NCI-H1694 treated with DMSO at 0.1 percent for 48 hours (cell line): ENCODE data around the gene CLEC18B.
"Not testable (repeated sequence)": the region's sequence is repeated elsewhere in the genome, so short reads cannot be mapped to it uniquely, and the experiment has no call there.

ENCODE experiments used
- DNase-seq: peaks from one replicate; lab custom pipeline; 2025; lab: John Stamatoyannopoulos, UW

CLEC18B gene

DNA sequence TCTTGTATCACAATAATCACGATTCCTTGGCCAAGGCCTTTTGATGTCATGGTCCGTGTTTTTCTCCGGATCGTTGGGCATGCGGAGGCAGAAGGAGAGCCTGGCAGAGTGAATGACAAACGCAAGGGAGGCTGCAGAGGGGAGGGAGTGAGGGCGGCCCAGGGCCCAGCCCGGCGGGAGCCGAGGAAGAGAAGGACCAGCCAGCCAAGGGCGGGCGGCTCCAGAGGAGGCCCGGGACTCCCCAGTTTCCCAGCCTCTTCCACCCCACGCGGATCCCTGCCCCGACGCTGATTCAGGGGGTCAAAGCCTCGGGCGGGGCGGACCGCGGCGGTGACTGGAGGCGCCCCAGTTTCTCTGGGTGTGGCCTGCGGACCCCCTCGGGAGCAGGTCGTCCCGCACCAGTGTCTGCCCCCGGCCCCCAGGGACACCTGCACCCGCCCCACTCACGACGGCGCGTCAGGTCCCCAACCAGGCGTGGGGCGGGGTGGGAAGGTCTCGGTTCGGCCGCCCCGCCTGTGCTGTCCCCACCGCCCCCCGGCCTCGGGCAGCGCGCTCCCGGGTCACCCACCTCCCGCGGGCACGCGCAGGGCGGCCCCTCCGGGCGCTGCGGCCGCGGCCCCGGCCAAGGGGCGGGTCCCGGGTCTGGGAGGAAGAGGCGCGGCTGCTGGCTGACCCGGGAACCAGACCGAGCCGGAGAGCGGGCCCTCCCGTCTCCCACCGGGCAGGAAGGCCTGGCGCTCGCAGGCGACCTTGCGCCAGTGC lies 14.5 kb downstream of the CLEC18B start:
- not testable (repeated sequence) for DNase-seq

DNA sequence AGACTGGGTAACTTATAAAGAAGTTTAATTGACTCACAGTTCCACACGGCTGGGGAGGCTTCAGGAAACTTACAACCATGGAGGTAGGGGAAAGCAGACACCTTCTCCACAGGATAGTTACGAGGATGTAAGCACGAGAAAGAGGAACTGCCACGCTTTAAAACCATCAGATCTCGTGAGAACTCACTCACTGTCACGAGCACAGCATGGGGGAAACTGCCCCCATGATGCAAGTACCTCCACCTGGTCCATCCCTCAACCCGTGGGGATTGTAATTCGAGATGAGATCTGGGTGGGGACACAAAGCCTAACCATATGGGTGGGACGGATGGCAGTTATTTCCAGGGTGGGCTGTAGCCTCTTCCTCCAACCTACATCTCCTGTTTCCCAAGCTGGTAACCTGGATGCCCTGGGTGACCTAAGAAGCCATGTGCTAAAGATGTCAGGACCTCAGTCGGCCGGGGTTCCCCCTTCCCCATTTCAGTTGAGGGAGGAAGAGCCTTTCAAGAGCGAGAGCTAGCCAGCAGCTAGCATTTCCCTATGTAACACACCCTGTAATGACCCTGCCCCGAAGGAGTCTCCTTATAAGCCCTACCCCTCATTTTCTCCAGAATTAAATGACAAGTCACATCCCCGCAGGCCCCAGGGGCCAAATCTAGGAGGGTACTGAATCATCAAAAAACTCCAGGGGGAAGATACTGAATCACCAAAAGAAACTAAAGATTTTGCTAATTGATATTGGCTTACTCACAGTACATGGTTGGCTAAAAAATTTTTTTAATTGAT lies 16.9 kb downstream of the CLEC18B start:
- not testable (repeated sequence) for DNase-seq

DNA sequence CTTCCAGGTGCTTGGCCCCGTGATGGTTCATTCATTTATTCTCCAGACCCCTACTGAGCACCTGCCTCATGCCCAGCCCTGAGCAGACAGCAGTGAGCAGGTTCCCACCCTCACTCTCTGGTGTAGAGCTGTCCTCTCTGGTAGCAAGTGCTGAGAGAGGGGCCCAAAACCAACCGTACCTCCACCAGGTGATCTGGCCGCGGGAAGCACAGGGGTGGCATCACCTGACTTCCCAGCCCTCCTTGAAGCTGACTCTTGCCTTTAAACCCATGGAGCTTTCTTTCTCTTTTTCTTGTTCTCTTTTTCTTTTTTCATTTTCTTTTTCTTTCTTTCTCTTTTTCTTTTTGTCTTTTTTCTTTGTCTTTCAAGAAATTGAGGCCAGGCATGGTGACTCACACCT lies 21.0 kb downstream of the CLEC18B start:
- DNase-seq: not testable (repeated sequence)

DNA sequence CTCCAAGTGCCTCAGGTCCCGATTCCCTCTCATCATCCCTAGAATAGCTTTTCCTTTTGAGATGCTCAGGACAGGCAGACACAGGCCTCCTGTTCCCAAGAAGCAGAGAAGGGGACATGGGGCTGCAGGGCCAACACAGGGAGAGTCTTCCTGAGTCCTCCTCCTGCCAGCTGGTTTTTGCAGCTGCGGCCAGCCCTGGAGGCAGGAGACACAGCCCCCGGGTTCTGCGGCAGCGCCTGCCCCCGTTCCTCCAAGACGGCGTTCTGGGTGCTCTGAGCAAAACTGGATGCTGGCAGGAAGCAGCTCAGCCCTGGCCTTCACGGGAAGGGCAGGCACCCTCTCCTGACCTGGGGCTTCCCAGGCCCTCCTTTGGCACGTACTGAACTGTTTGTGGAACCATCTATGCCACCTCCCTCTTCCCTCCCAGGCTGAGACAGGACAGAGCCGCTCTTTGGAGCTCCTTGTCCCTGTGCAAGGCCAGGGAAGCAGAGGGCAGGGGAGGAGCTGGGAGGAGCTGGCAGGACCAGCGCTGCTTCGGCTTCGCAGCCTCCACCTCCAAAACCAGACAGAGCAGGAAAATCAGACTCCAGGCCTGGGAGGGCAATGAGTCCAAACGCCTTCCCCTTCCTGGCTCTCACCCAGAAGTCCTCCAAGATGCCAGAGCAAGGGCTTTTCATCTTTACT lies 22.9 kb downstream of the CLEC18B start:
- not testable (repeated sequence) for DNase-seq

DNA sequence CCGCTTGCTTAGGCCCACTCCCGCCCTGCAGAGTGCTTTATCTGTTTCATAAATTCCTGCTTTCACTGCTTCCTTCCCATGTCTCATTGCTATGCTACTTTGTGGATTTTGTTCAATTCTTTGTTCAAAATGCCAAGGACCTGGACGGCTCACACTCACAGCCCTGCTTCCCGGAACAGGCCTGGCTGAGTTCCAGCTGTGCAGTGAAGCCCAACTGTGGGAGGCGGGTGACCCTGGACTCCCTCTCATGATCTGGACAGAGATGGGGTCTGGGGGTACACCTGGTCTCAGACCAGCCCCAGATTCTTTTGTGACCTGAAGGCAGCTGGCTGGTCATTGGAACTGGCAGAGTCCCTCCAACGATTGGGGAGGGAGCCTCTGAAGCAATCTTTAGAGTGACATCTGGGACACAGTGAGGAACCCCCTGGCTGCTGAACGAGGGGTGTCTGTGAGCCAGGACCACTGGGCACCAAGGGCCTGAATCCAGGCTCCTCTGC lies 24.7 kb downstream of the CLEC18B start:
- DNase-seq: not testable (repeated sequence)

DNA sequence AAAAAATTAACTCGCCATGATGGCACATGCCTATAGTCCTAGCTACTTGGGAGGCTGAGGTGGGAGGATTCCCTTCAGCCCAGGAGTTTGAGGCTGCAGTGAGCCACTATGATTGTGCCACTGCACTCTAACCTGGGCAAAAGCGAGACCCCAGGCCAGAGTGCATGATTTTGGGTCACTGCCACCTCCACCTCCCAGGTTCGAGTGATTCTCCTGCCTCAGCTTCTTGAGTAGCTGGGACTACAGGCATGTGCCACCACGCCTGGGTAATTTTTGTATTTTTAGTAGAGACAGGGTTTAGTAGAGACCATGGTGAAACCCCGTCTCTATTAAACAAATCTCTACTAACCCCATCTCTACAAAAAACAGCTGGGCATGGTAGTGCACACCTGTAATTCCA lies 26.7 kb downstream of the CLEC18B start:
- DNase-seq: not testable (repeated sequence)

DNA sequence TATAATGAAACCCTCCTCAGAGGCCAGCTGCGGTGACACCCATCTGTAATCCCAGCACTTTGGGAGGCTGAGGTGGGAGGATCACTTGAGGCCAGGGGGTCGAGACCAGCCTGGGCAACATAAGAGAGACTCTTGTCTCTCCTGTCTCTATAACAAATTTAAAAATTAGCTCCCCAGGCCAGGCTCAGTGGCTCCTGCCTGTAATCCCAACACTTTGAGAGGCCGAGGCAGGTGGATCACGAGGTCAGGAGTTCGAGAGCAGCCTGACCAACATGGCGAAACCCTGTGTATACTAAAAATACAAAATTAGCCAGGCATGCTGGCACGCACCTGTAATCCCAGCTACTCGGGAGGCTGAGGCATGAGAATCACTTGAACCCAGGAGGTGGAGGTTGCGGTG lies 27.1 kb downstream of the CLEC18B start:
- not testable (repeated sequence) for DNase-seq

DNA sequence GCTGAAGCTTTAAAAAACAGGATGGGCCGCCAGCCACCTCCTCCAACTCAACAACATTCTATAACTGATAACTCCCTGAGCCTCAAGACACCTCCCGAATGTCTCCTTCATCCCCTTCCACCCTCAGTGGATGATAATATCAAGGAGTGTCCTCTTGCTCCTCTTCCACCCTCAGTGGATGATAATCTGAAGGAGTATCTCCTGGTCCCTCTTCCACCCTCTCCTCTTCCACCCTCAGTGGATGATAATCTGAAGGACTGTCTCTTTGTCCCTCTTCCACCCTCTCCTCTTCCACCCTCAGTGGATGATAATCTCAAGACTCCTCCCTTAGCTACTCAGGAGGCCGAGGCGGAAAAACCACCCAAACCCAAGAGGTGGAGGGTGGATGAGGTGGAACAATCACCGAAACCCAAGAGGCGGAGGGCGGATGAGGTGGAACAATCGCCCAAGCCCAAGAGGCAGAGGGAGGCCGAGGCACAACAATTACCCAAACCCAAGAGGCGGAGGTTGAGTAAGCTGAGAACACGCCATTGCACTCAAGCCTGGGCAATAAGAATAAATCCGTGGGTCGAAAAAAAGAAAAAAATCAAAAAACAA lies 29.7 kb downstream of the CLEC18B start:
- not testable (repeated sequence) for DNase-seq

DNA sequence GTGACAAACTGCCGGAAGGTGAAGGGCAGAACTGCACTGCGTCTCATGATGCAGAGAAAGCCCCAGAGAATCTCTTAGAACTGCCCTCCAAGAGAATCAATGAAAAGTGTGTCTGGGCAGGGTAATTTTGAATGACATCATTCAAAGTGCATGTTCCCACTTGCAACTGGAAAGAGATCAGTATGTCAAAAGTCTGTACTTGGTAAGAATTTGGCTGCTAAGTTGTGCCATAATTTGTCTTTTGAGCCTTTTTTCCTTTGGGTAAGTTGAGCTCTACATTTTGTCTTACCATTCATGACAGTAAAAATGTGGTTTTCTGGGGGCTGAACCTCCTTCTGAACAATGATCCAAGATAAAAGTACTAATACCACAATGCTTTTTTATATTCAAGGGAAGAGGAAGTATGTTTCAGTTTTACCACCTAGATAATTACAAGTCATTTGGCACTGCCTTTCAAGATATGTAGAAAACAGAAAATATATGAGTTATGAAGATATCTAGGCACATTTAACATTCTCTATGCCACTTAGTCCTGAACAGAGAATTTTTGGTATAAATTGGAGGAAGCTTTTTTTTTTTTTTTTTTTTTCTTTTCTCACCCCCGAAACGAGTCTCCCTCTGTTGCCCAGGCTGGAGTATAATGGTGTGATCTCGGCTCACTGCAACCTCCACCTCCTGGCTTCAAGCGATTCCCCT lies 38.8 kb downstream of the CLEC18B start:
- not testable (repeated sequence) for DNase-seq

DNA sequence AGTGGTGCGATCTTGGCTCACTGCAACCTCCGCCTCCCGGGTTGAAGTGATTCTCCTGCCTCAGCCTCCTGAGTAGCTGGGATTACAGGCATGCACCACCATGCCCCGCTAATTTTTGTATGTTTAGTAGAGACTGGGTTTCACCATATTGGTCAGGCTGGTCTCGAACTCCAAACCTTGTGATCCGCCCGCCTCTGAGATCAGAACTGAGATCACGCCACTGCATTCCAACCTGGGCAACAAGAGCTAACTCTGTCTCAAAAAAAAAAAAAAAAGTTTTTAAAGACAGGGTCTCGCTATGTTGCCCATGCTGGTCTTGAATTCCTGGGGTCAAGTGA lies 47.5 kb downstream of the CLEC18B start:
- DNase-seq: not testable (repeated sequence)

DNA sequence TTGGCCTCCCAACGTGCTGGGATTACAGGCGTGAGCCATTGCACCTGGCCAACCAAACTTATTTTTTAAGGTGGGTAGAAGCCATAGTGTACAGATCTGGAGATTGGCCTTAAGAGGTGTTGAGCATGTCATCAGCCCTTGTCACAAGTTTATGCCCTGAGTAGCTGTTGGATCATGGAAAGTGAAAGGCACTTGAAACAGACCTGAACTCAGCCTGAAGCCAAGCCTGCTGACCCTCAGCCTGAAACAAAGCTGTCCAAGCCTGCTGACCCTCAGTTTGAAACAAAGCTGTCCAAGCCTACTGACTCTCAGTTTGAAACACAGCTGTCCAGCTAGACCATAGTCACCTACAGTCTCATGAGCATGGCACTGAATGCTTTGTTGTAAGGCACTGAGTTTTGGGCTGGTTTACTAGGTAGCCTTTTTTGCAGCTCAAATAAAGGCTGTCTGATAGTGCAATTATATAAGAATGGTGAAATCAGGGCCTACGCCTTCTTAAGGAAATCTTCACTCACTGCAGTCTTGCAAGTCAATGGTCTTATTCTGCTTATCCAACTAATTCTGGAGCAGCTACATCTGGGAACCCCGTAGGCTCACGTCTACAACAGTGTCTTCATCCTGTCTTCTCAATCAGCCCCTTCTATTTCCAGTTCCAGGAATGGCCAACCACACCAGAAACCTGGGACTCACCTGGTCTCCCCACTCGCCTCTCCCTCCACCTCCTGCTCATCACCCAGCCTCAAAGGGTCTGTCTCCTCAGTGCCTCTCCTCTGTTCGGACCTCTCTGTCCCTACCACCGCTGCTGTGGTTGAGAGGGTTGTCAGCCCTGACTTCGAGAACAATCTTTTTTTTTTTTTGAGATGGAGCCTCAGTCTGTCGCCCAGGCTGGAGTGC lies 48.1 kb downstream of the CLEC18B start:
- no peak for DNase-seq

DNA sequence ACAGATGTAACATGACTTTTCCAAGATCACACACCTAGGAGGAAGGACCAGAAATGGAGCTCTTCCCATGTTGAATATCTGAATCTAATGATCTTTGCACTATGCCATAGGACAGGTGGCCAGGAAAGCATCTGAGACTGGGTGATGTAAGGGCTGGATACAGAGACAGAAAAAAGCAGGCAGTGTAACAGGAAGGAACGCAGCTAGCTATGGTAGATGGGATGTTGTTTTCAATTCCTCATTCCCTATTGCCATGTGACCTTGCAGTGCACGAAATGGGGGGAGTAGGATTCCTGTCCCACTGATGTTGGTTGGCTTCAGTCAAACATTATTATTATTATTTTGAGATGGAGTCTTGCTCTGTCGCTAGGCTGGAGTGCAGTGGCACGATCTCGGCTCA lies 48.9 kb downstream of the CLEC18B start:
- DNase-seq: no peak

DNA sequence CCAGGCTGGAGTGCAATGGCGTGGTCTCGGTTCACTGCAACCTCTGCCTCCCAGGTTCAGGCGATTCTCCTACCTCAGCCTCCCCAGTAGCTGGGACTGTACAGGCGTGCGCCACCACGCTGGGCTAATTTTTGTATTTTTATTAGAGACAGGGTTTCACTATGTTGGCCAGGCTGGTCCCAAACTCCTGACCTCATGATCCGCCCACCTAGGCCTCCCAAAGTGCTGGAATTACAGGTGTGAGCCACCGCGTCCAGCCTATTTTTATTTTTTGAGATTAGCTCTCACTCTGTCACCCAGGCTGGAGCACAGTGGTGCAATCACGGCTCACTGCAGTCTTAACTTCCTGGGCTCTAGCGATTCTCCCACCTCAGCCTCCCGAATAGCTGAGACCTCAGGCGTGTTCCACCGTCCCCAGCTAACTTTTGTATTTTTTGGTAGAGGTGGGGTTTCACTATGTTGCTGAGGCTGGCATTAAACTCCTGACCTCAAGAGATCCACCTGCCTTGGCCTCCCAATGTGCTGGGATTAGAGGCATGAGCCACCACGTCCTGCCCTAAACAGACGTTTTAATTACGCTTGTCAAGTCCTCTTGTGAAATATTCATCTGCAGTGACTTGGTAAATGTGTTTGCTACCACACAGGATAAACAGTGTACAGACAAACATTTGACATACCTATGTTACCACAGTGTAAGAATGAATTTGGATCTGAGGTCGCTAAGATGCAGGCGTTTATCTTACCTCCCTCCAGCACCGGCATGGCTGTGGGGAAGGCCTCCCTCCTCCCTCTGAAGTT lies 50.7 kb downstream of the CLEC18B start:
- not testable (repeated sequence) for DNase-seq

DNA sequence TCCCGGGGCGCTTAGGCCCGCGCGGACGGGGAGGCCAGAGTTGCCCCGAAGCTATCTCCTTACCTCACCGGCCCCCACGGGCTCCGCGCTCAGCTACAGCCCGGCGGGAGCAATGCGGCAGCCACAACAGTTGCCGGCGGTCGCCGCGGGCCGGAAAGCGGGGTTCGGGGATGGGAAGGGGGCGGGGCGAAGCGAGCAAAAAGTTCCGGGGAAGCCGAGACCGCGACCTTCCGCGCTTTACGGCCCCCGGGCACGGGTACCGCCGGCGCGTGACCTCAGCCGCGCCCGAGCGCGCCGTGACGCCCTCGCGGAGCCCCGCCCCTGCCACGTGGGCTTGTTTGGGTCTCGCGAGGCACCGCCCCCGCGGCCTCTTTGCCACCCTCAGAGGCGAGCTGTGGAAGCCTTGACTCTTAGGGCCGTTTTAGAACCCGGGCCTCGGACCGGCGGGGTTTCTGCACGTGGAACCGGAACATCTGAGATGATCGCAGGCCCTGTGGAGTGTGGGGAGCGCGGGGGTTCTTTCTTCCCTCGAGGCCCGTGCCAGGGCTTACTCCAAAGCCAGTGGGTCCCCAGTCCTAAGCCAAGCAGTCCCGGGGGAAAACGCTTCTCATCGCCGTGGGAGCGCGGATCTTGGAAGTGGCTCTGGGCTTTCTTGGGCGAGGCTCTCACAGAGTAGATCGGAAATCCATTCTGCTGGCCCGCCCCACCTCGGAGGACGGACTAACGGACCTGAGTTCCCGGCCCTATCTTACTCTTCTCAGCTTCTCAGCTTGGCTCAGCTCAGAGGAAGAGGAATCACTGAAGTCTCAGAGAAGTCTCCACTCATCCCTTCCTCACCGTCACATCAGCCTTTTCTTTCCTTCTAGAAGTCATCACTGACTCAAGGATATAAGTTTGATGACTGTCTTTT lies 53.0 kb downstream of the CLEC18B start:
- peak; percentile 71 for DNase-seq

DNA sequence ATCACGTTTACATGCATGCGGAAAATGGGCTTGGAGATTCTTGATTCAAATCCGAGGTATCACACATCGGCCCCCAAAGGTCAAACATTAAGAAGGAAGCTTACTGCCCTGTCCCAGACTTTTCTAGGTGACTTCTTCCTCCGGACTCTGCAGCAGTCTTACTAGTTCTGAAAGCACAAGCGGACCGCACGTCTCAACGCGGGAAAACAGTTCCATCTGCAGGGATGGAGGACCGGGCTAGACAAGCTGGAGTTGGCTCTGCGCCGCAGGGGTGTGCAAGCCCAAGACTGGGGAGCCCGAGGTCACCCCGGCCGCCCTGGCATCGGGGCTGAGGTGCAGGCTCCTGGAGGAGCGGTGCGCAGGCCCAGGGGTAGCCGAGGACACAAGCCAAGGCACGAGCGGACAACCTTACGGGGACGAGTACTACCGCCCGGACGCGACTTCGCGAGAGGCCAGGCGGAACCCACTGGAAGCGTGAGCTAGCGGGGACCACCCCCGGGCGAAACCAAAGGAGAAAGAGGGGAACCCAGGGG lies 53.7 kb downstream of the CLEC18B start:
- not testable (repeated sequence) for DNase-seq

DNA sequence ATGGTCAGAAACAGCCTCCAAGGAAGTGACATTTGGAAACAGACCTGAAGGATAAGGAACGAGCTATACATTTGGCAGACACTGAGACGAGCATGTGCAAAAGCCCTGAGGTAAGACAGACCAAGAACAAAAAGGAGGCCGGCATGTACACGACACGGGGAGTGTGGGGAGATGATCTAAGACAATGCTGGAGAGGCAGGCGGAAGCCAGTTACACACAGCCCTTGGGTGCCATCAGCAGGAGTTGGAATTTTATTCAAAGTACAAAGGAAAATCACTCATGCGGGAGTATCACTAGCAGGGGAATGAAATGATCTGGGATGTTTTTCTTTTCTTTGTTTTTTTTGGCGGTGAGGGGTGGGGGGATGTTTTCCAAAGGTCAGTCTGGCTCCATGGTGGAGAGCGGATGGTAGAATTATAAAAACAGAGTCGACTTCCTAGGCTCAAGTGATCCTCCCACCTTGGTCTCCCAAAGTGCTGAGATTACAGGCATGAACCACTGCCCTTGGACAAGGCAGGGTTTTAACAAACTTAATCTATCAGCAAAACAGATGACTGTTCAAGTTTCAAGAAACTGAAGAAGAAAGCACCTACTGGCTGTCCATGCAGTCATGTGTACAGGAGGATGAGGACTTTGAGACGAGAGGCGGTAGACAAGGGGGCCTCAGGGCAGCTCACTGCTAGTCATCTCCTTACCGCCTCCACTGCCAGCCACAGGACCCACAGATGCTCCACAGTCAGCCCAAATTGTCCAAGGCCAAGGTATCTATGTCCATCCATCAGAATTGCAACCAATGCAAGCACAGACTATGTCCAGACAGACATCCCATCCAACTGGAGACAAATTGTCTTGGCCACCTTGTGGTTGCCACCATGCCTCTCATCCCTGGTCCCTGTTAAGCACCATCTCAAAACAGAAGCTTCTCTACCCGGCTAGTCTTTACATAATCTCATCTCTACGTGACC lies 59.4 kb downstream of the CLEC18B start:
- DNase-seq: not testable (repeated sequence)
